Measurements from ENCODE around the gene OR7G3. TPM values are rescaled to one million over a fixed set of nuclear protein-coding genes. Genes with fewer than 3 reads are reported as not detected.

OR7G3 gene
- total RNA-seq = not detected in 3 replicates

DNA sequence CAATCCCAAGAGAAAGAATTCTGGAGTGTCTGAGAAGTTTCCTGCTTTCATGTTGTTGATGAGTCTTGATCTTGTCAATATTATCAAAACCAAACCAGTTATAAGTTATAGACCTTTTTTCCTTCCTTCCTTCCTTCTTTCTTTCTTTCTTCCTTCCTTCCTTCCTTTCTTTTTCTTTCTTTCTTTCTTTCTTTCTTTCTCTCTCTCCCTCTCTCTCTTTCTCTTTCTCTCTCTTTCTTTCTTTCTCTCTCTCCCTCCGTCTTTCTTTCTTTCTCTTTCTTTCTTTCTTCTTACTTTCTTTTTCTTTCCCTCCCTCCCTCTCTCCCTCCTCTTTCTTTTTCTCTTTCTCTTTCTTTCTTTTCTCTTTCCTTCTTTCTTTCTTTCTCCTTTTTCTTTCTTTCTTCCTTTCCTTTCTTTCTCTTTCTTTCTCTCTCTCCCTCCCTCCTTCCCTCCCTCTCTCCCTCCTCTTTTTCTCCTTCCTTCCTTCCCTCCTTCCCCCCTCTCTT lies at the start of gene OR7G3:
Gene OR7G3, minus strand, starts transcription at position 51 of the 506 bp plus-strand sequence. Its CDS starts 0 bp downstream, at position 51.
- no peak within 1 kb of the TSS for H3K4me3 Mint-ChIP-seq
- H3K36me3 Mint-ChIP-seq = no peaks in the 10 kb centered on the region
- no peak for DNase-seq (ENCODE audit: low spot score in 2 of 2, unreplicated experiment in 2 of 2)
- no peak within 1 kb of the TSS for H3K27ac Mint-ChIP-seq
- H3K9me3 Mint-ChIP-seq = peaks cover 25% of the 10 kb centered on the region
- TF ChIP-seq, protein P1, sequence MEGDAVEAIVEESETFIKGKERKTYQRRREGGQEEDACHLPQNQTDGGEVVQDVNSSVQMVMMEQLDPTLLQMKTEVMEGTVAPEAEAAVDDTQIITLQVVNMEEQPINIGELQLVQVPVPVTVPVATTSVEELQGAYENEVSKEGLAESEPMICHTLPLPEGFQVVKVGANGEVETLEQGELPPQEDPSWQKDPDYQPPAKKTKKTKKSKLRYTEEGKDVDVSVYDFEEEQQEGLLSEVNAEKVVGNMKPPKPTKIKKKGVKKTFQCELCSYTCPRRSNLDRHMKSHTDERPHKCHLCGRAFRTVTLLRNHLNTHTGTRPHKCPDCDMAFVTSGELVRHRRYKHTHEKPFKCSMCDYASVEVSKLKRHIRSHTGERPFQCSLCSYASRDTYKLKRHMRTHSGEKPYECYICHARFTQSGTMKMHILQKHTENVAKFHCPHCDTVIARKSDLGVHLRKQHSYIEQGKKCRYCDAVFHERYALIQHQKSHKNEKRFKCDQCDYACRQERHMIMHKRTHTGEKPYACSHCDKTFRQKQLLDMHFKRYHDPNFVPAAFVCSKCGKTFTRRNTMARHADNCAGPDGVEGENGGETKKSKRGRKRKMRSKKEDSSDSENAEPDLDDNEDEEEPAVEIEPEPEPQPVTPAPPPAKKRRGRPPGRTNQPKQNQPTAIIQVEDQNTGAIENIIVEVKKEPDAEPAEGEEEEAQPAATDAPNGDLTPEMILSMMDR (IDR thresholded peaks at IDR 0.05; ENCODE audit: unreplicated experiment) = no peak
- no peaks in the 10 kb centered on the region for H3K4me1 Mint-ChIP-seq
- no peaks in the 10 kb centered on the region for H3K27me3 Mint-ChIP-seq (ENCODE audit: low read depth)

DNA sequence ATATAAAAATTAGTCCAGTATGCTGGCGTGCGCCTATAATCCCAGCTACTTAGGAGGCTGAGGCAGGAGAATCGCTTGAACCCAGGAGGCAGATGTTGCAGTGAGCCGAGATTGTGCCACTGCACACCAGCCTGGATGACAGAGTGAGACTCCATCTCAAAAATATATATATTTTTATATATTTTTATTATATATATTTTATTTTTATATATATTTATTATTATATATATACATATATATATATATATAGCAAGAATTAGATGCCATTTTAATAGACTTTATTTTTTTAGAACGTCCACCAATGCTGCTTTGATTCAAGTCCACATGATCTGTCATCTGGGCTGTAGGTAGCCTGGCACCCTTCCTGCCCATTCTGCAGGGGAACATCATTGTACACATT lies 48.6 kb upstream of the OR7G3 start:
- Mint-ChIP-seq H3K4me3 (no peak overlapping the region), H3K36me3 (peaks cover 23% of the 10 kb centered on the region), H3K27me3 (ENCODE audit: low read depth) (no peaks in the 10 kb centered on the region), H3K4me1 (no peaks in the 10 kb centered on the region), H3K27ac (no peak overlapping the region), H3K9me3 (peaks cover 21% of the 10 kb centered on the region)
- no peak for DNase-seq (ENCODE audit: low spot score in 2 of 2, unreplicated experiment in 2 of 2)
- TF ChIP-seq, protein P1 (IDR thresholded peaks at IDR 0.05; ENCODE audit: unreplicated experiment) = no peak

DNA sequence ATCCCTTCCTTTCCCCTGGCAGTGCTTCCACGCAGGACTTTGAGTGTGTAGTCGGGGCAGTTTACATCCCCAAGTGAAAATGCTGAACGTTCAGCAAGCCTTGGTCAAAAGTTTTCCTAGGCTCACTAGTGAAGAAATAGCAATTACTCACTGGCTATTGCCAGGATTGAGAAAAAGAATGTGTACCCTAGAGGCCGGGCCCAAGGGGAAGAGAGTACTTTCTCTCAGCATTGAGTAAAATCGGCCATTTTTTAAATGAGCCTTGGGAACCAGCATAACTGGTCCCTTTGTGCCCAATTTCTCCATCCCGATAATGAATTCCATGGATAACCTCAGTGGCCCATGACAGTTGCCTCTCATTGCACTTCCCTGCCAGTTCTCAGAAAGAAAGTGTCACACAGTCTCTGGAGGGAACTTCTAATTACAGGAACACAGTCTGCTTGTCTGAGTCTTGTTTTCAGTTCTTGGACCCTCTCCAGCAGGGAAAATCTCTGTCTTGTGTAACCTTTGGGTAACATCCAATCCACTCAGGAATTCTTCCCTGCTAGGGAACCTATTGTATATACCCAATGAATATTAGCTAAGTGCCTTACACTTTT lies 44.7 kb upstream of the OR7G3 start:
- Mint-ChIP-seq H3K27me3 (ENCODE audit: low read depth) (no peaks in the 10 kb centered on the region), H3K36me3 (peaks cover 25% of the 10 kb centered on the region), H3K9me3 (peaks cover 16% of the 10 kb centered on the region), H3K4me1 (no peaks in the 10 kb centered on the region), H3K27ac (no peak overlapping the region), H3K4me3 (no peak overlapping the region)
- TF ChIP-seq, protein P1 (IDR thresholded peaks at IDR 0.05; ENCODE audit: unreplicated experiment) = no peak
- DNase-seq (ENCODE audit: low spot score in 2 of 2, unreplicated experiment in 2 of 2) = no peak

DNA sequence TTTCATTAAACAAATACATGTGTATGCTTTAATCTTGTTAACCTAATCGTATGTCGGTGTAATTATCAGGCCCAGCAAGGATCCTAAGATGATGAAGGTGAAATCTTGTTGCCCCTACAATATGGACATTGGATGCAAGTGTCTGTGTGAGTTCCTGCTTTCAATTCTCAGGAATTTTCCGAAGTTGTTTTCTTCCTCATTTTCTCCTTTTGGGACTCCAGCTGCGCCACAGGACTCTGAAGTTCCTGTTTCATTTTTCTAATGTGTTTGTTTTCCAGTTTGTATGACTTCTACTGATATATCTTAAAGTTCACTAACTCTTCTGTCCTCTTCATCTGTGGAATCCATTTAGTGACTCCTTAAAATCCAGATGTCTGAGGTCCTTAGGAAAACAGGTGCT lies 40.1 kb upstream of the OR7G3 start:
- DNase-seq (ENCODE audit: low spot score in 2 of 2, unreplicated experiment in 2 of 2) = no peak
- H3K27me3 Mint-ChIP-seq (ENCODE audit: low read depth) = no peaks in the 10 kb centered on the region
- H3K4me1 Mint-ChIP-seq = no peaks in the 10 kb centered on the region
- no peak overlapping the region for H3K4me3 Mint-ChIP-seq
- TF ChIP-seq, protein P1 (IDR thresholded peaks at IDR 0.05; ENCODE audit: unreplicated experiment) = no peak
- H3K9me3 Mint-ChIP-seq = peaks cover 32% of the 10 kb centered on the region
- H3K36me3 Mint-ChIP-seq = peaks cover 50% of the 10 kb centered on the region
- no peak overlapping the region for H3K27ac Mint-ChIP-seq

DNA sequence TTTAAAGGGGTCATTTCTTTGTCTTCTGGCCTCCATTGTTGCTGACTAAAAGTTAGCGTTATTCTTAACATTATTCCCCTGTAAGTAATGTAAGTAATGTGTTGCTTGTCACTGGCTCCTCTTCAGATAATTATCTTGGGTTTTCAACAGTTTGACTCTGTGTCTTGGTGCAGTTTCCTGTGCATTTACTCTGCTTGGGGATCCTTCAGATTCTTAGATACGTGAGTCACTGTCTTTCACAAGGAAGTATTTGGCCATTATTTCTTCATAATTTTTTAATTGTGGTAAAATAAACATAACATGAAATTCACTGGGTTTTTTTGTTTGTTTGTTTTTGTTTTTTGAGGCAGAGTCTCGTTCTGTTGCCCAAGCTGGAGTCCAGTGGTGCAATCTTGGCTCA lies 38.5 kb upstream of the OR7G3 start:
- peaks cover 66% of the 10 kb centered on the region for H3K36me3 Mint-ChIP-seq
- no peak overlapping the region for H3K4me3 Mint-ChIP-seq
- H3K27me3 Mint-ChIP-seq (ENCODE audit: low read depth) = no peaks in the 10 kb centered on the region
- H3K27ac Mint-ChIP-seq = no peak overlapping the region
- H3K4me1 Mint-ChIP-seq = no peaks in the 10 kb centered on the region
- peaks cover 45% of the 10 kb centered on the region for H3K9me3 Mint-ChIP-seq
- TF ChIP-seq, protein P1 (IDR thresholded peaks at IDR 0.05; ENCODE audit: unreplicated experiment) = no peak
- DNase-seq (ENCODE audit: low spot score in 2 of 2, unreplicated experiment in 2 of 2) = no peak
